Liver (tissue), 9 donors: ENCODE data around the gene FARSB. TPM values are rescaled to one million over a fixed set of nuclear protein-coding genes. Genes with fewer than 3 reads are reported as not detected.

ENCODE experiments used
- DNase-seq: peaks from one replicate; pipeline ENCODE4 v3.0.0-alpha.2; 2017; ENCODE audit warnings: low spot score
- H3K27ac ChIP-seq, 2 donors: one replicate each; pipeline ENCODE4 v1.7.0; 2013; ENCODE audit warnings: inconsistent platforms in 2 of 2, low read length in 2 of 2, control low read depth in 1 of 2, low read depth in 1 of 2, mild to moderate bottlenecking in 1 of 2
- H3K27me3 ChIP-seq, 4 donors: one replicate each; pipeline versions ENCODE4 v1.6.1 to v1.7.0; 2013; ENCODE audit warnings: low read length in 3 of 4, inconsistent platforms in 1 of 4, mild to moderate bottlenecking in 1 of 4, moderate library complexity in 1 of 4; ENCODE audit not compliant: control insufficient read depth in 4 of 4, insufficient read depth in 4 of 4
- H3K36me3 ChIP-seq, 4 donors: one replicate each; pipeline versions ENCODE4 v1.6.1 to v1.7.0; 2013; ENCODE audit warnings: low read length in 3 of 4, mild to moderate bottlenecking in 3 of 4, low read depth in 1 of 4, moderate library complexity in 1 of 4; ENCODE audit not compliant: control insufficient read depth in 4 of 4, insufficient read depth in 3 of 4
- H3K4me1 ChIP-seq, 4 donors: one replicate each; pipeline versions ENCODE4 v1.6.1 to v1.7.0; 2013; ENCODE audit warnings: low read length in 3 of 4, mild to moderate bottlenecking in 3 of 4, moderate library complexity in 1 of 4; ENCODE audit not compliant: control insufficient read depth in 4 of 4, insufficient read depth in 4 of 4
- H3K4me3 ChIP-seq, 3 donors: one replicate each; pipeline versions ENCODE4 v1.6.1 to v1.7.0; 2013; ENCODE audit warnings: low read length in 3 of 3, control low read depth in 1 of 3, low read depth in 1 of 3, mild to moderate bottlenecking in 1 of 3
- H3K9ac ChIP-seq, 2 donors: one replicate each; pipeline ENCODE4 v1.7.0; 2013; ENCODE audit warnings: low read length in 2 of 2, mild to moderate bottlenecking in 2 of 2, moderate library complexity in 2 of 2, control low read depth in 1 of 2, low read depth in 1 of 2
- H3K9me3 ChIP-seq, 4 donors: one replicate each; pipeline versions ENCODE4 v1.6.1 to v1.7.0; 2013; ENCODE audit warnings: low read length in 3 of 4; ENCODE audit not compliant: control insufficient read depth in 4 of 4
- ATF3 ChIP-seq: IDR thresholded peaks from 2 replicates; pipeline ENCODE4 v1.6.1; 2016; ENCODE audit warnings: antibody characterized with exemption
- CTCF ChIP-seq: fragments of 150-350 bp; IDR thresholded peaks from 2 replicates; pipeline ENCODE4 v1.5.1; 2017; ENCODE audit warnings: improper control_type of control experiment, low read depth, low read length; ENCODE audit not compliant: missing input control
- EGR1 ChIP-seq, 2 donors: IDR thresholded peaks; 2 replicates each; pipeline ENCODE4 v1.6.1; 2016 to 2018; ENCODE audit warnings: antibody characterized with exemption in 2 of 2, low read depth in 2 of 2
- FOXA1 ChIP-seq: IDR thresholded peaks from 2 replicates; pipeline ENCODE4 v1.6.1; 2016; ENCODE audit warnings: antibody characterized with exemption
- FOXA2 ChIP-seq: IDR thresholded peaks from 2 replicates; pipeline ENCODE4 v1.6.1; 2016; ENCODE audit warnings: antibody characterized with exemption
- JUND ChIP-seq, 2 donors: IDR thresholded peaks; 2 replicates each; pipeline ENCODE4 v1.6.1; 2016; ENCODE audit warnings: antibody characterized with exemption in 2 of 2
- NR2F2 ChIP-seq: IDR thresholded peaks from 2 replicates; pipeline ENCODE4 v1.6.1; 2016; ENCODE audit warnings: antibody characterized with exemption
- RAD21 ChIP-seq, 2 donors: IDR thresholded peaks; 2 replicates each; pipeline ENCODE4 v1.6.1; 2016; ENCODE audit warnings: antibody characterized with exemption in 2 of 2, mild to moderate bottlenecking in 2 of 2
- REST ChIP-seq: IDR thresholded peaks from 2 replicates; pipeline ENCODE4 v1.6.1; 2016; ENCODE audit warnings: antibody characterized with exemption, mild to moderate bottlenecking
- SP1 ChIP-seq: IDR thresholded peaks from 2 replicates; pipeline ENCODE4 v1.6.1; 2018; ENCODE audit warnings: antibody characterized with exemption, mild to moderate bottlenecking
- YY1 ChIP-seq: IDR thresholded peaks from 2 replicates; pipeline ENCODE4 v1.6.1; 2016; ENCODE audit warnings: antibody characterized with exemption, mild to moderate bottlenecking
- ZBTB33 ChIP-seq: IDR thresholded peaks from 2 replicates; pipeline ENCODE4 v1.6.1; 2016; ENCODE audit warnings: antibody characterized with exemption
- WGBS: extraction: QIAGEN DNeasy Blood & Tissue Kit; methylation state at CpG from one replicate; pipeline ENCODE4 v1.1.7; 2013; 5-methylcytosine and 5-hydroxymethylcytosine counted together
- polyA plus RNA-seq, 2 donors: library from polyadenylated mRNA; stranded (reverse) in 1 of 2; unstranded in 1 of 2; fragments of 200-250 nt in 1 of 2; fragments of >200 nt in 1 of 2; fragmentation: Nextera tagmentation in 1 of 2; extraction: Ambion mirVana in 1 of 2; gene quantifications; one replicate each; pipeline versions ENCODE4 v1.2.1 to v1.2.3, GENCODE V29; 2013 to 2015
- total RNA-seq, 2 donors: library from RNA; depleted of rRNA; stranded (reverse); fragments of >200 nt; gene quantifications; one replicate each; pipeline ENCODE4 v1.2.3, GENCODE V29; 2014
- donor health status: healthy.
- donor health status: healthy.
- donor health status: healthy.
- donor health status: healthy.
- donor health status: healthy.

Gene FARSB
- total and polyA plus RNA-seq, 4 donors = 5.5 to 9.7 (median 8.9) TPM

GRCh38 chr2:222673883-222674282 is 18.0 kb upstream of the FARSB start:
- Histone ChIP-seq H3K27me3 (no peaks in the 10 kb centered on the region), H3K27ac (no peak overlapping the region), H3K4me1 (peaks cover 0 to 48% (median 12%) of the 10 kb centered on the region in 4 donors), H3K9me3 (no peaks in the 10 kb centered on the region), H3K9ac (no peak overlapping the region), H3K36me3 (no peaks in the 10 kb centered on the region), H3K4me3 (no peak overlapping the region)
- DNase-seq = no peak
- TF ChIP-seq EGR1 (IDR thresholded peaks at IDR 0.05; ENCODE audit: low read depth in 2 of 2) = no peak
- TF ChIP-seq FOXA1 = no peak
- no peak for TF ChIP-seq REST
- TF ChIP-seq JUND (IDR thresholded peaks at IDR 0.05) = no peak
- no peak for TF ChIP-seq FOXA2
- TF ChIP-seq NR2F2 = no peak
- no peak for TF ChIP-seq RAD21 (IDR thresholded peaks at IDR 0.05)
- no peak for TF ChIP-seq SP1
- WGBS = 87% methylated on average over 5 of the region's 5 CpGs

- Histone ChIP-seq H3K27ac (no peak overlapping the region), H3K27me3 (no peaks in the 10 kb centered on the region), H3K4me1 (peaks cover 0 to 47% (median 12%) of the 10 kb centered on the region in 4 donors), H3K4me3 (no peak overlapping the region), H3K36me3 (no peaks in the 10 kb centered on the region), H3K9me3 (no peaks in the 10 kb centered on the region), H3K9ac (no peak overlapping the region)
- no peak for TF ChIP-seq ZBTB33
- TF ChIP-seq FOXA1 = no peak
- no peak for TF ChIP-seq YY1
- TF ChIP-seq JUND (IDR thresholded peaks at IDR 0.05) = no peak
- no peak for TF ChIP-seq ATF3
- no peak for TF ChIP-seq CTCF
- no peak for TF ChIP-seq NR2F2
- 50% methylated on average over 7 of the region's 7 CpGs for WGBS
- no peak for DNase-seq
Observed at GRCh38 chr2:222673273-222673672, 17.4 kb upstream of the FARSB start.
